ENCODE measurements around the gene TOPAZ1.
A peak's percentile ranks its signal among the peaks of the same experiment; 100 is the strongest.

Gene TOPAZ1

DNA sequence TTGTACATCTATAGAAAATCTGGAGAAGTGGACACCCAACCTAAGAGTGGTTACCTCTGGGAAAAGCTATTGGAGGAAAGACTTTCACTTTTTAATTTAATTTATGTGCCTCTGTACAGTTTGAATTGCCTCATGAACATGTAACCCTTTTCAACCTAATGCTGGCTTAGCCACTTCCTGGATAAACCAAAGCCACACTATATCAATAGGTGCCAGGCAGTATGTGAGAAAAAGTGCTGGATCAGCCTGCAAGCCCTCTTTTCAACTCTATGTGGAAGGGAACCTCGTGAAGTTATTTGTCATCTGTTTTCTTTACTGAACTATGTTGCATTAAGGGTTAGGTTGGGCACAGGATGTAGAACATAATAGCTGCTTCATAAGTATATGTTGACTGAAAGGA lies 9.3 kb upstream of the TOPAZ1 start:
- no peaks in the 10 kb centered on the region for H3K36me3 ChIP-seq (ENCODE audit: insufficient read depth)
- H4K20me1 ChIP-seq (ENCODE audit: insufficient read depth): no peaks in the 10 kb centered on the region
- H3K4me3 ChIP-seq (IDR thresholded peaks at IDR 0.05; ENCODE audit: insufficient read depth, low read depth, low read length): no peak overlapping the region
- no peak overlapping the region for H2AFZ ChIP-seq (ENCODE audit: low read depth)
- TF ChIP-seq CTCF (conservative IDR thresholded peaks at IDR 0.05; ENCODE audit: low read depth, low read length): no peak
- H3K9ac ChIP-seq: no peak overlapping the region
- no peaks in the 10 kb centered on the region for H3K27me3 ChIP-seq (ENCODE audit: insufficient read depth, low read depth)
- H3K27ac ChIP-seq: no peak overlapping the region
- no peaks in the 10 kb centered on the region for H3K79me2 ChIP-seq (ENCODE audit: insufficient read depth, low read depth)
- no peaks in the 10 kb centered on the region for H3K4me1 ChIP-seq (ENCODE audit: low read depth, poor library complexity, severe bottlenecking)
- H3K4me2 ChIP-seq: no peak overlapping the region

- Histone ChIP-seq H3K4me2 (no peak overlapping the region), H3K4me3 (IDR thresholded peaks at IDR 0.05; ENCODE audit: insufficient read depth, low read depth, low read length) (no peak overlapping the region), H2AFZ (ENCODE audit: low read depth) (no peak overlapping the region), H3K9ac (no peak overlapping the region), H3K27me3 (ENCODE audit: insufficient read depth, low read depth) (no peaks in the 10 kb centered on the region), H3K4me1 (ENCODE audit: low read depth, poor library complexity, severe bottlenecking) (no peaks in the 10 kb centered on the region), H3K79me2 (ENCODE audit: insufficient read depth, low read depth) (no peaks in the 10 kb centered on the region), H3K27ac (no peak overlapping the region), H4K20me1 (ENCODE audit: insufficient read depth) (no peaks in the 10 kb centered on the region), H3K36me3 (ENCODE audit: insufficient read depth) (no peaks in the 10 kb centered on the region)
- TF ChIP-seq CTCF (conservative IDR thresholded peaks at IDR 0.05; ENCODE audit: low read depth, low read length): no peak
Observed at GRCh38 chr3:44234648-44235268, 6.9 kb upstream of the TOPAZ1 start.

GRCh38 chr3:44235604-44236484 lies 5.8 kb upstream of the TOPAZ1 start:
- no peak overlapping the region for H2AFZ ChIP-seq (ENCODE audit: low read depth)
- H3K4me3 ChIP-seq (IDR thresholded peaks at IDR 0.05; ENCODE audit: insufficient read depth, low read depth, low read length): no peak overlapping the region
- no peaks in the 10 kb centered on the region for H4K20me1 ChIP-seq (ENCODE audit: insufficient read depth)
- H3K79me2 ChIP-seq (ENCODE audit: insufficient read depth, low read depth): no peaks in the 10 kb centered on the region
- peak; percentile 63 for TF ChIP-seq CTCF (conservative IDR thresholded peaks at IDR 0.05; ENCODE audit: low read depth, low read length)
- no peaks in the 10 kb centered on the region for H3K4me1 ChIP-seq (ENCODE audit: low read depth, poor library complexity, severe bottlenecking)
- no peaks in the 10 kb centered on the region for H3K27me3 ChIP-seq (ENCODE audit: insufficient read depth, low read depth)
- H3K36me3 ChIP-seq (ENCODE audit: insufficient read depth): no peaks in the 10 kb centered on the region
- no peak overlapping the region for H3K27ac ChIP-seq
- no peak overlapping the region for H3K4me2 ChIP-seq
- H3K9ac ChIP-seq: no peak overlapping the region

GRCh38 chr3:44236485-44236908 lies 5.2 kb upstream of the TOPAZ1 start:
- no peaks in the 10 kb centered on the region for H4K20me1 ChIP-seq (ENCODE audit: insufficient read depth)
- H3K4me1 ChIP-seq (ENCODE audit: low read depth, poor library complexity, severe bottlenecking): no peaks in the 10 kb centered on the region
- no peak for TF ChIP-seq CTCF (conservative IDR thresholded peaks at IDR 0.05; ENCODE audit: low read depth, low read length)
- H3K27me3 ChIP-seq (ENCODE audit: insufficient read depth, low read depth): no peaks in the 10 kb centered on the region
- no peak overlapping the region for H3K4me2 ChIP-seq
- no peak overlapping the region for H3K4me3 ChIP-seq (IDR thresholded peaks at IDR 0.05; ENCODE audit: insufficient read depth, low read depth, low read length)
- H3K9ac ChIP-seq: no peak overlapping the region
- H3K79me2 ChIP-seq (ENCODE audit: insufficient read depth, low read depth): no peaks in the 10 kb centered on the region
- no peaks in the 10 kb centered on the region for H3K36me3 ChIP-seq (ENCODE audit: insufficient read depth)
- H3K27ac ChIP-seq: no peak overlapping the region
- no peak overlapping the region for H2AFZ ChIP-seq (ENCODE audit: low read depth)
